ENCODE data around the gene HMOX1.

- TF ChIP-seq CTCF (IDR thresholded peaks at IDR 0.05): no peak
- no peak for TF ChIP-seq EP300 (IDR thresholded peaks at IDR 0.05)
- no peak for TF ChIP-seq POLR2A (IDR thresholded peaks at IDR 0.05)
These were observed 32.8 kb upstream of the HMOX1 start for GRCh38 chr22:35348026-35348590.

Measured in suprapubic skin (tissue), 3 donors.